Effector memory CD8-positive, alpha-beta T cell (primary cell): ENCODE results near the gene POM121C.
"Not testable (repeated sequence)": the region's sequence is repeated elsewhere in the genome, so short reads cannot be mapped to it uniquely, and the experiment has no call there.

Experiments used
- ATAC-seq: fragments of 150-1000 bp; cut with Tn5 transposase; replicated peaks from 2 replicates; pipeline ENCODE4 v1.10.0; 2021; ENCODE audit warnings: mild to moderate bottlenecking, moderate library complexity
- DNase-seq, 3 experiments: peaks; one replicate each; pipeline ENCODE4 v3.0.0; 2021
- H3K27ac Mint-ChIP-seq, 2 donors: one replicate each; pipeline ENCODE4 v1.8.0; 2022; ENCODE audit warnings: mild to moderate bottlenecking in 2 of 2, mixed read lengths in 2 of 2, moderate library complexity in 2 of 2
- H3K27me3 Mint-ChIP-seq, 2 donors: one replicate each; pipeline ENCODE4 v1.8.0; 2022; ENCODE audit warnings: mixed read lengths in 2 of 2
- H3K36me3 Mint-ChIP-seq: one replicate; pipeline ENCODE4 v1.8.0; 2022; ENCODE audit warnings: mild to moderate bottlenecking, moderate library complexity, mixed read lengths; ENCODE audit not compliant: insufficient read depth
- H3K4me1 Mint-ChIP-seq, 2 donors: one replicate each; pipeline ENCODE4 v1.8.0; 2022; ENCODE audit warnings: low read depth in 2 of 2, mixed read lengths in 2 of 2
- H3K4me3 Mint-ChIP-seq, 2 donors: one replicate each; pipeline ENCODE4 v1.8.0; 2022; ENCODE audit warnings: mild to moderate bottlenecking in 2 of 2, mixed read lengths in 2 of 2, moderate library complexity in 2 of 2
- H3K9me3 Mint-ChIP-seq, 2 donors: one replicate each; pipeline ENCODE4 v1.8.0; 2022; ENCODE audit warnings: mixed read lengths in 2 of 2

The POM121C gene

GRCh38 chr7:75418292-75418858 is 67.7 kb downstream of the POM121C start:
- not testable (repeated sequence) for H3K9me3 Mint-ChIP-seq, ATAC-seq, H3K27me3 Mint-ChIP-seq, H3K4me1 Mint-ChIP-seq, DNase-seq, H3K27ac Mint-ChIP-seq, H3K4me3 Mint-ChIP-seq
- peaks cover 41% of the 10 kb centered on the region for H3K36me3 Mint-ChIP-seq

- H3K36me3 Mint-ChIP-seq = peaks cover 40% of the 10 kb centered on the region
- H3K4me1 Mint-ChIP-seq, ATAC-seq, H3K4me3 Mint-ChIP-seq, DNase-seq, H3K27me3 Mint-ChIP-seq, H3K9me3 Mint-ChIP-seq, H3K27ac Mint-ChIP-seq: not testable (repeated sequence)
Observed at GRCh38 chr7:75416787-75417186, 69.3 kb downstream of the POM121C start.

- not testable (repeated sequence) for ATAC-seq, H3K27ac Mint-ChIP-seq, H3K9me3 Mint-ChIP-seq, H3K4me3 Mint-ChIP-seq, H3K27me3 Mint-ChIP-seq, H3K4me1 Mint-ChIP-seq, DNase-seq
- H3K36me3 Mint-ChIP-seq = peaks cover 36% of the 10 kb centered on the region
Observed at GRCh38 chr7:75415829-75416373, 70.2 kb downstream of the POM121C start.

- not testable (repeated sequence) for DNase-seq, H3K4me1 Mint-ChIP-seq, H3K4me3 Mint-ChIP-seq, H3K9me3 Mint-ChIP-seq, H3K27me3 Mint-ChIP-seq, H3K27ac Mint-ChIP-seq, ATAC-seq
- H3K36me3 Mint-ChIP-seq = peaks cover 32% of the 10 kb centered on the region
Observed at GRCh38 chr7:75415428-75415817, 70.7 kb downstream of the POM121C start.

- DNase-seq = not testable (repeated sequence)
Observed at GRCh38 chr7:75414708-75415427, 71.2 kb downstream of the POM121C start.

GRCh38 chr7:75414204-75414603 is 71.9 kb downstream of the POM121C start:
- not testable (repeated sequence) for DNase-seq, H3K27me3 Mint-ChIP-seq, H3K4me1 Mint-ChIP-seq, H3K27ac Mint-ChIP-seq, H3K9me3 Mint-ChIP-seq, ATAC-seq, H3K4me3 Mint-ChIP-seq
- peaks cover 25% of the 10 kb centered on the region for H3K36me3 Mint-ChIP-seq

More at GRCh38 chr7:75414708-75415427, 71.2 kb downstream of the POM121C start:
- not testable (repeated sequence) for ATAC-seq, H3K4me1 Mint-ChIP-seq, H3K27me3 Mint-ChIP-seq, H3K27ac Mint-ChIP-seq, H3K4me3 Mint-ChIP-seq, H3K9me3 Mint-ChIP-seq
- peaks cover 27% of the 10 kb centered on the region for H3K36me3 Mint-ChIP-seq

- H3K36me3 Mint-ChIP-seq = peaks cover 14% of the 10 kb centered on the region
- H3K4me1 Mint-ChIP-seq, H3K27me3 Mint-ChIP-seq, H3K27ac Mint-ChIP-seq, DNase-seq, H3K4me3 Mint-ChIP-seq, ATAC-seq, H3K9me3 Mint-ChIP-seq: not testable (repeated sequence)
Observed at GRCh38 chr7:75410823-75411173, 75.3 kb downstream of the POM121C start.

- H3K4me3 Mint-ChIP-seq = peak overlapping the region; percentile 25 to 72
- H3K4me1 Mint-ChIP-seq, H3K27ac Mint-ChIP-seq, DNase-seq, H3K9me3 Mint-ChIP-seq, H3K27me3 Mint-ChIP-seq: not testable (repeated sequence)
- peak; percentile 94 for ATAC-seq
- H3K36me3 Mint-ChIP-seq = peaks cover 11% of the 10 kb centered on the region
Observed at GRCh38 chr7:75409880-75410822, 75.9 kb downstream of the POM121C start.

GRCh38 chr7:75404663-75405062 is 81.4 kb downstream of the POM121C start:
- not testable (repeated sequence) for H3K27me3 Mint-ChIP-seq, H3K27ac Mint-ChIP-seq, H3K4me1 Mint-ChIP-seq, H3K4me3 Mint-ChIP-seq, DNase-seq, H3K9me3 Mint-ChIP-seq, H3K36me3 Mint-ChIP-seq, ATAC-seq

GRCh38 chr7:75403455-75404443 is 82.3 kb downstream of the POM121C start:
- not testable (repeated sequence) for DNase-seq, H3K4me3 Mint-ChIP-seq, H3K27me3 Mint-ChIP-seq, H3K4me1 Mint-ChIP-seq, H3K9me3 Mint-ChIP-seq, ATAC-seq, H3K27ac Mint-ChIP-seq, H3K36me3 Mint-ChIP-seq

GRCh38 chr7:75400575-75400974 is 85.5 kb downstream of the POM121C start:
- H3K27ac Mint-ChIP-seq, H3K4me1 Mint-ChIP-seq, H3K36me3 Mint-ChIP-seq, DNase-seq, ATAC-seq, H3K27me3 Mint-ChIP-seq, H3K9me3 Mint-ChIP-seq, H3K4me3 Mint-ChIP-seq: not testable (repeated sequence)

GRCh38 chr7:75398771-75399700 is 87.1 kb downstream of the POM121C start:
- not testable (repeated sequence) for DNase-seq, H3K9me3 Mint-ChIP-seq, H3K27ac Mint-ChIP-seq, H3K27me3 Mint-ChIP-seq, H3K4me3 Mint-ChIP-seq, H3K36me3 Mint-ChIP-seq, H3K4me1 Mint-ChIP-seq
- peak; percentile 85 for ATAC-seq
